GM10266 (cell line): ENCODE results near the gene CAMK2N2.

Source experiments
- DNase-seq: peaks from one replicate; pipeline ENCODE4 v3.0.0; 2012; ENCODE audit errors: extremely low spot score
- TF ChIP-seq, protein P1 (sequence below): IDR thresholded peaks from 2 replicates; pipeline ENCODE4 v1.5.1; 2012; ENCODE audit warnings: mild to moderate bottlenecking, low read depth; ENCODE audit not compliant: control insufficient read depth, insufficient read depth; ENCODE audit errors: missing control alignments

CAMK2N2 gene

DNA sequence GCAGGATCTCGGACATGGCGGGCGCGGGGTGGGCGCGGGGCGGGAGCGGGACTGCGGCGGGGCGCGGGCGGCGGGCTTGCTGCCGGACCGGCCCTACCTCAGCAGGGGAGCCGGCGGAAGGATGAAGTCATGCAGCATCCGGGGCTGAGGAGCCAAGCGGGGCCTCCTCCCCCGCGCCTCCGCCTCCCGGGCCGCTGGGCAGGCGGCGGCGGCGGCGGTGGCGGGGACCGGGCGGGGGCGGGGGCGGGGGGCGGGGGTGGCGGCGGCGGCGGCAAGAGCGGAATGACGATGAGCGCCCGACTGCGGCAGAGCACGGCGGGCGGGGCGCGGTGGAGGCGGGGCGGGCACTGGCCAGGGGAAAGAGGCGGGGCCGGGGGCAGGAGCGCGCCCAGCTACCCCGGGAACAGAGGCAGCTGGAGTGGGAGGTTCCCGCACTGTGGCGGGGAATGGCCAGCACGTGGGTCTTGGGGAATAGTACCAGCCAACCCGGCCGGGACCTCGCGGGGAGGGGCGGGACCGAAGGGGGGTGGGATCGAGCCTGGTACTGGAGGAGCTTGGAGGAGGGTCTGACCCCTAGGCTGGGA is at the start of gene CAMK2N2:
Gene CAMK2N2 (minus strand): TSS at position 284 of the 584 bp plus-strand sequence. CDS start 268 bp downstream, at position 16.
- TF ChIP-seq, protein P1, sequence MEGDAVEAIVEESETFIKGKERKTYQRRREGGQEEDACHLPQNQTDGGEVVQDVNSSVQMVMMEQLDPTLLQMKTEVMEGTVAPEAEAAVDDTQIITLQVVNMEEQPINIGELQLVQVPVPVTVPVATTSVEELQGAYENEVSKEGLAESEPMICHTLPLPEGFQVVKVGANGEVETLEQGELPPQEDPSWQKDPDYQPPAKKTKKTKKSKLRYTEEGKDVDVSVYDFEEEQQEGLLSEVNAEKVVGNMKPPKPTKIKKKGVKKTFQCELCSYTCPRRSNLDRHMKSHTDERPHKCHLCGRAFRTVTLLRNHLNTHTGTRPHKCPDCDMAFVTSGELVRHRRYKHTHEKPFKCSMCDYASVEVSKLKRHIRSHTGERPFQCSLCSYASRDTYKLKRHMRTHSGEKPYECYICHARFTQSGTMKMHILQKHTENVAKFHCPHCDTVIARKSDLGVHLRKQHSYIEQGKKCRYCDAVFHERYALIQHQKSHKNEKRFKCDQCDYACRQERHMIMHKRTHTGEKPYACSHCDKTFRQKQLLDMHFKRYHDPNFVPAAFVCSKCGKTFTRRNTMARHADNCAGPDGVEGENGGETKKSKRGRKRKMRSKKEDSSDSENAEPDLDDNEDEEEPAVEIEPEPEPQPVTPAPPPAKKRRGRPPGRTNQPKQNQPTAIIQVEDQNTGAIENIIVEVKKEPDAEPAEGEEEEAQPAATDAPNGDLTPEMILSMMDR, result no peak
- peak; percentile 96 for DNase-seq

DNA sequence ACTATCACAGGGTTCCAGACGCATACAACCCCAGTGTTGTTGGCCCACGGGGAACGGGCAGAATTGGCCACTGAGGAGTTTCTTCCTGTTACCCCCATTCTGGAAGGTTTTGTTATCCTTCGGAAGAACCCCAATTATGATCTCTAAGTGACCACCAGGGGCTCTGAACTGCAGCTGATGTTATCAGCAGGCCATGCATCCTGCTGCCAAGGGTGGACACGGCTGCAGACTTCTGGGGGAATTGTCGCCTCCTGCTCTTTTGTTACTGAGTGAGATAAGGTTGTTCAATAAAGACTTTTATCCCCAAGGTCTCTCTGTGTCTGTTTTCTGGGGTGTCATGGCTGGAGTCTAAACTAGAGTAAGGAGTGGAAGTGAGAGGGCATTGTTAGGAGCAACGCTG is 47.4 kb upstream of the CAMK2N2 start:
- TF ChIP-seq, protein P1, result no peak
- DNase-seq, result no peak

DNA sequence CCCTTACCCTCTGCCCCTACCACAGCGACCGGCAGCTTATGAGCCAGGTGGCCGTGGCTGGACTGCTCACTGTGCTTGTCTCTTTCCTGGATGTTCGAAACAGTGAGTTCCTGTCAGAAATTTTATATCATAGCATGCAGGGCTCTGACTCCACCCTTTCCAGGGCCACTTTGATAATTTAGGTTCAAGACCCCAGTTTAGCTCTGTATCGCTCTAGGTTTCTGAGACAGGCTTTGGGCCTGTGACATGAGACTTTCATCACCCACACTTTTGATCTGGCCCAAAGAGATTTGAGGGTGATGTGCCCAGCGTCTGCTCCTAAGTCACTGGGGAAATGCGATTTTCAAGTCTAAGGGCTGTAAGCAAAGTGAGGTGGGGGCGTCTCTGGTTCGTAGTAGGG is 46.6 kb upstream of the CAMK2N2 start:
- TF ChIP-seq, protein P1, result no peak
- DNase-seq, result no peak

DNA sequence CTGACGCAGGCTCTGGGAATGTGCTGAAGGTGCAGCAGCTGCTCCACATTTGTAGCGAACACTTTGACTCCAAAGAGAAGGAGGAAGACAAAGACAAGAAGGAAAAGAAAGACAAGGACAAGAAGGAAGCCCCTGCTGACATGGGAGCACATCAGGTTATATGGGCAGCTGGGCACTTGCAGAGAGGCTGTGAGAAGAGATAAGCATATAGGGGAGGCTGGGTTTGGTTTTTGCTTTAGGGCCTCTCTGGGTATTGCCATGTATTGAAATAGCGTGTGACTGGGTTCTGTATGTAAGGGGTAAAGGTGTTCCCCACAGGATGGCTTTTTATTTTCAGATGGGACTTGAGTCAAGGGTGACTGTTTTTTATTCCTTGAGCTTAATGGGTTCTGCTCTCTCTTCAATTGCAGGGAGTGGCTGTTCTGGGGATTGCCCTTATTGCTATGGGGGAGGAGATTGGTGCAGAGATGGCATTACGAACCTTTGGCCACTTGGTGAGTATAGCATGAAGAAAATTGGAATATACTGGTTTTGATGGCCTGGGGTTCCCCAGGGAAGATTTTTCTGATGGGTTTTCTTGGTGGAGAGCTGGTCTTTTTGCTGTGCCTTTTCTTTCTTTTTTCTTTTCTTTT is 45.1 kb upstream of the CAMK2N2 start:
- TF ChIP-seq, protein P1, result no peak
- no peak for DNase-seq

DNA sequence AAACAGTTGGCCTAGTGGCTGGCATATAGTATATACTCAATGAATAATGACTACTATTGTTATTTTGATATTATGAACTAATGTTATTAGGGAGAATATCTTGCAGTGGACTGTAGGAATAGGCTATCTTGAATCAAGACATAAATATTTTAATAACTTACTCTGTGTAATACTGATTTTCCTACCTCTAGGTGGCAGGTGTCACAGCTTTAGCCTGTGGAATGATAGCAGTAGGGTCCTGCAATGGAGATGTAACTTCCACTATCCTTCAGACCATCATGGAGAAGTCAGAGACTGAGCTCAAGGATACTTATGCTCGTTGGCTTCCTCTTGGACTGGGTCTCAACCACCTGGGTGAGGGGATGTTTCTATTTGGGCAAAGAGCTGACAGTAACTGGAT is 44.2 kb upstream of the CAMK2N2 start:
- TF ChIP-seq, protein P1, result peak; percentile 30
- DNase-seq, result no peak

DNA sequence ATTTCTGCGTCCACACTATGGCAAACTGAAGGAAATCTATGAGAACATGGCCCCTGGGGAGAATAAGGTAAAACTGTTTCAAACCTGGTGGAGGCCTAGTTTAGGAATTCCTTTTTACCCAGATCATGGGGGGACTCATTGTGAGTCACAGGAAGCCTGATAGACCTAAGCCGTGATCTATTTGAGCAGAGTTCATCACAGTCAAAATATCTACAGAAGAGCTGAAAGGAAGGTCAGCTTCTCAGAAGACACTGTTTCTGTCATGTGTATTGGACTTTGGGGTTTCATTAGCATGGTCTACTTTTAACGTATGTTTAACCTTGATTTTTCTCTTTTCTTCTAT is 39.0 kb upstream of the CAMK2N2 start:
- TF ChIP-seq, protein P1, result no peak
- DNase-seq, result no peak
